HCT116 (cell line): ENCODE results near the gene SPHK1. TPM values are rescaled to one million over a fixed set of nuclear protein-coding genes. Genes with fewer than 3 reads are reported as not detected.

Source experiments
- ATAC-seq: fragments of 200-7000 bp; cut with Tn5 transposase; 2 replicates; pipeline ENCODE4 v1.9.1; 2020; ENCODE audit warnings: mild to moderate bottlenecking, moderate library complexity
- BruUV-seq: library from RNA; stranded (reverse); fragments of 400-500 nt; replicated peaks from 2 replicates; lab custom pipeline; 2021; lab: Mats Ljungman, UMichigan
- CTCF ChIA-PET: fragments of 300-600 bp; sonication (Branson Sonifier 250); formaldehyde crosslinking; loops from one replicate; lab custom pipeline; 2021; ENCODE audit warnings: antibody characterized with exemption; lab: Charles Lee
- POLR2A ChIA-PET: fragments of 300-600, 350-600 bp; sonication (Branson Sonifier 250); formaldehyde crosslinking; loops from one replicate; lab custom pipeline; 2021; ENCODE audit warnings: antibody characterized with exemption; lab: Charles Lee
- RAD21 ChIA-PET, 2 experiments: fragments of 300-600 bp; sonication (Branson Sonifier 250); formaldehyde crosslinking; loops; one replicate each; lab custom pipeline; 2023; ENCODE audit warnings: low total read pairs in 2 of 2; ENCODE audit not compliant: uncharacterized antibody in 2 of 2, unreplicated experiment in 2 of 2, low non-redundant PET in 1 of 2; lab: Charles Lee
- DNase-seq: peaks from one replicate; pipeline ENCODE4 v3.0.0-alpha.2; 2010; ENCODE audit warnings: low read depth, low spot score
- H2AFZ ChIP-seq: fragments of 200-600 bp; shearing (Covaris generic), sonication (generic); 2 replicates; pipeline ENCODE4 v1.6.1; 2017; ENCODE audit warnings: low read depth, mixed run types, mixed read lengths, antibody characterized with exemption, low read length; ENCODE audit not compliant: poor library complexity, severe bottlenecking
- H3K27ac ChIP-seq: 2 replicates; pipeline ENCODE4 v1.5.1; 2012; ENCODE audit warnings: low read depth, low read length
- H3K27me3 ChIP-seq: fragments of 200-600 bp; sonication (generic); 2 replicates; pipeline ENCODE4 v1.6.1; 2016; ENCODE audit warnings: mixed run types, low read length, mixed read lengths; ENCODE audit not compliant: insufficient read depth
- H3K36me3 ChIP-seq, 2 experiments: fragments of 200-500 bp in 1 of 2; fragments of 200-600 bp in 1 of 2; sonication (Bioruptor generic) in 1 of 2; sonication (generic) in 1 of 2; 2 replicates each; pipeline versions ENCODE4 v1.5.1 to v1.6.1; 2014 to 2016; ENCODE audit warnings: low read length in 2 of 2, inconsistent platforms in 1 of 2, mixed read lengths in 1 of 2, mixed run types in 1 of 2; ENCODE audit not compliant: insufficient read depth in 2 of 2, control insufficient read depth in 1 of 2
- H3K4me1 ChIP-seq, 2 experiments: fragments of 200-600 bp in 1 of 2; sonication (generic) in 1 of 2; 2 replicates each; pipeline versions ENCODE4 v1.5.1 to v1.6.1; 2012 to 2017; ENCODE audit warnings: low read length in 2 of 2, inconsistent platforms in 1 of 2, mild to moderate bottlenecking in 1 of 2, mixed read lengths in 1 of 2, mixed run types in 1 of 2, moderate library complexity in 1 of 2; ENCODE audit not compliant: insufficient read depth in 2 of 2, control insufficient read depth in 1 of 2
- H3K4me2 ChIP-seq: fragments of 200-600 bp; sonication (generic); 2 replicates; pipeline ENCODE4 v1.6.1; 2017; ENCODE audit warnings: mixed run types, low read length, mixed read lengths
- H3K4me3 ChIP-seq, 2 experiments: fragments of 200-600 bp in 1 of 2; sonication (generic) in 1 of 2; replicated peaks in 1 of 2; 2 replicates each; pipeline ENCODE4 v1.5.1; 2011 to 2016; ENCODE audit warnings: low read length in 2 of 2, control low read depth in 1 of 2, low read depth in 1 of 2, mild to moderate bottlenecking in 1 of 2, mixed read lengths in 1 of 2, mixed run types in 1 of 2
- H3K79me2 ChIP-seq: fragments of 200-600 bp; sonication (generic); 2 replicates; pipeline ENCODE4 v1.6.1; 2017; ENCODE audit warnings: mild to moderate bottlenecking, mixed run types, low read length, moderate library complexity, mixed read lengths; ENCODE audit not compliant: insufficient read depth
- H3K9ac ChIP-seq: fragments of 200-600 bp; sonication (generic); 2 replicates; pipeline ENCODE4 v1.6.1; 2016; ENCODE audit warnings: low read length, mixed read lengths
- H3K9me2 ChIP-seq: fragments of 200-600 bp; sonication (generic), shearing (Covaris generic); 2 replicates; pipeline ENCODE4 v1.6.1; 2017; ENCODE audit warnings: mixed run types, mild to moderate bottlenecking, moderate library complexity; ENCODE audit not compliant: insufficient read depth
- H3K9me3 ChIP-seq, 2 experiments: fragments of 200-500 bp in 1 of 2; fragments of 200-600 bp in 1 of 2; sonication (Bioruptor generic) in 1 of 2; sonication (generic) in 1 of 2; 2 replicates each; pipeline ENCODE4 v1.6.1; 2014 to 2017; ENCODE audit warnings: low read length in 2 of 2, mixed read lengths in 2 of 2, inconsistent platforms in 1 of 2, low read depth in 1 of 2, mild to moderate bottlenecking in 1 of 2, mixed run types in 1 of 2, moderate library complexity in 1 of 2; ENCODE audit not compliant: control insufficient read depth in 1 of 2, insufficient read depth in 1 of 2
- H4K20me1 ChIP-seq: fragments of 200-600 bp; sonication (generic), shearing (Covaris generic); 2 replicates; pipeline ENCODE4 v1.6.1; 2017; ENCODE audit warnings: mixed run types, mild to moderate bottlenecking, moderate library complexity; ENCODE audit not compliant: insufficient read depth
- CBX3 ChIP-seq: IDR thresholded peaks from 2 replicates; pipeline ENCODE4 v1.6.1; 2012; ENCODE audit warnings: low read depth
- CEBPB ChIP-seq: IDR thresholded peaks from 2 replicates; pipeline ENCODE4 v1.6.1; 2012; ENCODE audit warnings: low read depth
- CTCF ChIP-seq, 3 experiments: fragments of 200-600 bp in 1 of 3; sonication (generic) in 1 of 3; IDR thresholded peaks in 2 of 3; conservative IDR thresholded peaks in 1 of 3; 2 replicates each; pipeline ENCODE4 v1.5.1; 2012 to 2017; ENCODE audit warnings: low read depth in 2 of 3, low read length in 2 of 3, antibody characterized with exemption in 1 of 3, borderline replicate concordance in 1 of 3, control low read depth in 1 of 3, mild to moderate bottlenecking in 1 of 3, mixed read lengths in 1 of 3, mixed run types in 1 of 3, moderate library complexity in 1 of 3; ENCODE audit not compliant: insufficient read depth in 1 of 3
- EGR1 ChIP-seq: IDR thresholded peaks from 2 replicates; pipeline ENCODE4 v1.6.1; 2012; ENCODE audit warnings: low read depth
- ELF1 ChIP-seq: IDR thresholded peaks from 2 replicates; pipeline ENCODE4 v1.6.1; 2012; ENCODE audit warnings: low read depth, borderline replicate concordance
- EZH2 ChIP-seq: fragments of 200-600 bp; sonication (generic); IDR thresholded peaks from 2 replicates; pipeline ENCODE4 v1.6.1; 2017; ENCODE audit warnings: antibody characterized with exemption, mixed run types
- FOSL1 ChIP-seq: IDR thresholded peaks from 2 replicates; pipeline ENCODE4 v1.6.1; 2012; ENCODE audit warnings: low read depth
- JUND ChIP-seq: IDR thresholded peaks from 2 replicates; pipeline ENCODE4 v1.6.1; 2012
- POLR2A ChIP-seq: IDR thresholded peaks from 2 replicates; pipeline ENCODE4 v1.7.0; 2011; ENCODE audit warnings: borderline replicate concordance; ENCODE audit not compliant: insufficient read depth, insufficient read length; ENCODE audit errors: extremely low read depth
- POLR2AphosphoS5 ChIP-seq: IDR thresholded peaks from 2 replicates; pipeline ENCODE4 v1.6.1; 2011; ENCODE audit warnings: mild to moderate bottlenecking, low read depth, low read length, moderate library complexity
- SRF ChIP-seq: IDR thresholded peaks from 2 replicates; pipeline ENCODE4 v1.6.1; 2012; ENCODE audit warnings: low read depth
- YY1 ChIP-seq: IDR thresholded peaks from 2 replicates; pipeline ENCODE4 v1.6.1; 2011; ENCODE audit warnings: low read length, low read depth, moderate library complexity, mild to moderate bottlenecking; ENCODE audit not compliant: insufficient replicate concordance; ENCODE audit errors: extremely low read depth
- ZFX ChIP-seq: fragments of 450-650 bp; IDR thresholded peaks from 2 replicates; pipeline ENCODE4 v1.6.1; 2017
- ZNF274 ChIP-seq: fragments of 200-500 bp; sonication (Bioruptor generic); IDR thresholded peaks from 2 replicates; pipeline ENCODE4 v1.6.1; 2014; ENCODE audit warnings: mild to moderate bottlenecking, low read depth, low read length, inconsistent platforms
- intact Hi-C: fragments of 100-400 bp; cut with micrococcal nuclease; formaldehyde crosslinking; loops from 2 replicates; pipeline ENCODE4 v1.10.0; 2022
- total RNA-seq: library from RNA; stranded (reverse); gene quantifications from one replicate; pipeline ENCODE4 v1.2.1, GENCODE V29; 2021; ENCODE audit not compliant: unreplicated experiment
- TF ChIP-seq, protein P1 (sequence below): IDR thresholded peaks from 2 replicates; pipeline ENCODE4 v1.6.1; 2012
- TF ChIP-seq, protein P2 (sequence below): IDR thresholded peaks from 2 replicates; pipeline ENCODE4 v1.6.1; 2011; ENCODE audit warnings: mild to moderate bottlenecking, low read length, moderate library complexity; ENCODE audit not compliant: insufficient replicate concordance; ENCODE audit errors: extremely low read depth
- TF ChIP-seq, protein P3 (sequence below): IDR thresholded peaks from 2 replicates; pipeline ENCODE4 v1.6.1; 2012; ENCODE audit warnings: low read depth

Gene SPHK1
- total RNA-seq, 1 experiment from 2014 or later, result 4.6 TPM

- TF ChIP-seq POLR2A (no peak), EGR1 (no peak), CEBPB (no peak), ZFX (no peak)
Observed at GRCh38 chr17:76354317-76354729, 30.1 kb upstream of the SPHK1 start (continued).

- ChIA-PET CTCF (interaction anchor here (0.8 to 2.4 kb wide), 5 partner anchors 10 to 43 kb away, joined by 3 to 22 read pairs (median 6); no protein-coding TSS in a partner anchor), RAD21 (no interaction called here), POLR2A (interaction anchor here (0.9 to 1.2 kb wide), 3 partner anchors 11 to 144 kb away, joined by 3 to 4 read pairs (median 3); no protein-coding TSS in a partner anchor)
- Histone ChIP-seq H4K20me1 (no peaks in the 10 kb centered on the region), H3K4me2 (peak overlapping the region; percentile 82), H3K9me3 (no peaks in the 10 kb centered on the region), H3K4me3 (peak overlapping the region; percentile 93 to 99; a peak in 3 of 4 replicates), H3K9ac (0 out of 2 replicates have a peak overlapping the region, but pooled peaks have one; percentile 1), H3K36me3 (no peaks in the 10 kb centered on the region), H3K27ac (peak overlapping the region; percentile 3; the same call in 1 of the 2 replicates), H3K4me1 (peaks cover 0 to 23% of the 10 kb centered on the region in 2 experiments; a peak in 2 of 4 replicates), H3K27me3 (no peaks in the 10 kb centered on the region), H3K9me2 (no peaks in the 10 kb centered on the region), H2AFZ (no peak overlapping the region), H3K79me2 (peaks cover 33% of the 10 kb centered on the region)
- ATAC-seq (no peak), DNase-seq (no peak)
- no TSS peak for BruUV-seq
- TF ChIP-seq SRF (no peak), FOSL1 (no peak), YY1 (no peak), EZH2 (no peak), POLR2A (no peak), CBX3 (no peak), CTCF (IDR thresholded peaks at IDR 0.05 in 2 of 3, conservative IDR thresholded peaks at IDR 0.05 in 1 of 3; ENCODE audit: borderline replicate concordance in 1 of 3, insufficient read depth in 1 of 3, low read depth in 2 of 3, low read length in 2 of 3) (no peak), ZNF274 (no peak), POLR2AphosphoS5 (no peak), JUND (no peak), ELF1 (no peak)
- TF ChIP-seq, protein P1, sequence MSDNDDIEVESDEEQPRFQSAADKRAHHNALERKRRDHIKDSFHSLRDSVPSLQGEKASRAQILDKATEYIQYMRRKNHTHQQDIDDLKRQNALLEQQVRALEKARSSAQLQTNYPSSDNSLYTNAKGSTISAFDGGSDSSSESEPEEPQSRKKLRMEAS, result no peak
- TF ChIP-seq, protein P2, sequence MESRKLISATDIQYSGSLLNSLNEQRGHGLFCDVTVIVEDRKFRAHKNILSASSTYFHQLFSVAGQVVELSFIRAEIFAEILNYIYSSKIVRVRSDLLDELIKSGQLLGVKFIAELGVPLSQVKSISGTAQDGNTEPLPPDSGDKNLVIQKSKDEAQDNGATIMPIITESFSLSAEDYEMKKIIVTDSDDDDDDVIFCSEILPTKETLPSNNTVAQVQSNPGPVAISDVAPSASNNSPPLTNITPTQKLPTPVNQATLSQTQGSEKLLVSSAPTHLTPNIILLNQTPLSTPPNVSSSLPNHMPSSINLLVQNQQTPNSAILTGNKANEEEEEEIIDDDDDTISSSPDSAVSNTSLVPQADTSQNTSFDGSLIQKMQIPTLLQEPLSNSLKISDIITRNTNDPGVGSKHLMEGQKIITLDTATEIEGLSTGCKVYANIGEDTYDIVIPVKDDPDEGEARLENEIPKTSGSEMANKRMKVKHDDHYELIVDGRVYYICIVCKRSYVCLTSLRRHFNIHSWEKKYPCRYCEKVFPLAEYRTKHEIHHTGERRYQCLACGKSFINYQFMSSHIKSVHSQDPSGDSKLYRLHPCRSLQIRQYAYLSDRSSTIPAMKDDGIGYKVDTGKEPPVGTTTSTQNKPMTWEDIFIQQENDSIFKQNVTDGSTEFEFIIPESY, result no peak
- TF ChIP-seq, protein P3, sequence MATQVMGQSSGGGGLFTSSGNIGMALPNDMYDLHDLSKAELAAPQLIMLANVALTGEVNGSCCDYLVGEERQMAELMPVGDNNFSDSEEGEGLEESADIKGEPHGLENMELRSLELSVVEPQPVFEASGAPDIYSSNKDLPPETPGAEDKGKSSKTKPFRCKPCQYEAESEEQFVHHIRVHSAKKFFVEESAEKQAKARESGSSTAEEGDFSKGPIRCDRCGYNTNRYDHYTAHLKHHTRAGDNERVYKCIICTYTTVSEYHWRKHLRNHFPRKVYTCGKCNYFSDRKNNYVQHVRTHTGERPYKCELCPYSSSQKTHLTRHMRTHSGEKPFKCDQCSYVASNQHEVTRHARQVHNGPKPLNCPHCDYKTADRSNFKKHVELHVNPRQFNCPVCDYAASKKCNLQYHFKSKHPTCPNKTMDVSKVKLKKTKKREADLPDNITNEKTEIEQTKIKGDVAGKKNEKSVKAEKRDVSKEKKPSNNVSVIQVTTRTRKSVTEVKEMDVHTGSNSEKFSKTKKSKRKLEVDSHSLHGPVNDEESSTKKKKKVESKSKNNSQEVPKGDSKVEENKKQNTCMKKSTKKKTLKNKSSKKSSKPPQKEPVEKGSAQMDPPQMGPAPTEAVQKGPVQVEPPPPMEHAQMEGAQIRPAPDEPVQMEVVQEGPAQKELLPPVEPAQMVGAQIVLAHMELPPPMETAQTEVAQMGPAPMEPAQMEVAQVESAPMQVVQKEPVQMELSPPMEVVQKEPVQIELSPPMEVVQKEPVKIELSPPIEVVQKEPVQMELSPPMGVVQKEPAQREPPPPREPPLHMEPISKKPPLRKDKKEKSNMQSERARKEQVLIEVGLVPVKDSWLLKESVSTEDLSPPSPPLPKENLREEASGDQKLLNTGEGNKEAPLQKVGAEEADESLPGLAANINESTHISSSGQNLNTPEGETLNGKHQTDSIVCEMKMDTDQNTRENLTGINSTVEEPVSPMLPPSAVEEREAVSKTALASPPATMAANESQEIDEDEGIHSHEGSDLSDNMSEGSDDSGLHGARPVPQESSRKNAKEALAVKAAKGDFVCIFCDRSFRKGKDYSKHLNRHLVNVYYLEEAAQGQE, result no peak
- intact Hi-C loops, result loop anchor here (5.0 kb wide), 1 partner anchor 32 kb away; no protein-coding TSS in a partner anchor
Observed at GRCh38 chr17:76354747-76355310, 29.6 kb upstream of the SPHK1 start.
